GM12891 (cell line): ENCODE data around the gene ATP10D.

Experiments used
- POLR2A ChIP-seq: IDR thresholded peaks from 2 replicates; pipeline ENCODE4 v1.6.1; 2011; ENCODE audit warnings: low read depth, low read length, control low read depth
- POLR2AphosphoS5 ChIP-seq: IDR thresholded peaks from 2 replicates; pipeline ENCODE4 v1.6.1; 2011; ENCODE audit warnings: low read depth, low read length, control low read depth

- TF ChIP-seq POLR2AphosphoS5 = no peak
- no peak for TF ChIP-seq POLR2A
Measured at GRCh38 chr4:47579235-47579634, 94.2 kb downstream of the ATP10D start.
